H1 (cell line): ENCODE measurements around the gene TDG. TPM values are rescaled to one million over a fixed set of nuclear protein-coding genes. Genes with fewer than 3 reads are reported as not detected.

Source experiments
- CTCF ChIA-PET: fragments of 300-600 bp; sonication (Branson Sonifier 250); formaldehyde crosslinking; loops from one replicate; lab custom pipeline; 2021; ENCODE audit not compliant: partially characterized antibody; lab: Charles Lee
- POLR2A ChIA-PET: fragments of 300-600 bp; sonication (Branson Sonifier 250); formaldehyde crosslinking; loops from one replicate; lab custom pipeline; 2021; ENCODE audit warnings: inconsistent platforms; ENCODE audit not compliant: partially characterized antibody; lab: Charles Lee
- DNase-seq, 2 experiments: peaks; one replicate each; pipeline versions ENCODE4 v3.0.0 to v3.0.0-alpha.2; 2010 to 2022; ENCODE audit warnings: low spot score in 2 of 2, low read depth in 1 of 2, mixed read lengths in 1 of 2
- FAIRE-seq: peaks from 2 replicates; lab custom pipeline; 2011; peaks lifted over from hg19 to GRCh38; lab: Jason Lieb, UNC
- H2AFZ ChIP-seq: 2 replicates; pipeline ENCODE4 v1.8.1; 2012; ENCODE audit warnings: low read length, inconsistent platforms
- H2AK5ac ChIP-seq: 2 replicates; pipeline ENCODE4 v1.6.1; 2013; ENCODE audit warnings: low read depth, low read length
- H2BK120ac ChIP-seq: replicated peaks from 2 replicates; pipeline ENCODE3; 2013; ENCODE audit warnings: low read depth, low read length, inconsistent platforms
- H2BK12ac ChIP-seq: 2 replicates; pipeline ENCODE4 v1.6.1; 2013; ENCODE audit warnings: low read depth, low read length
- H2BK15ac ChIP-seq: 2 replicates; pipeline ENCODE4 v1.6.1; 2013; ENCODE audit warnings: low read length
- H2BK20ac ChIP-seq: 2 replicates; pipeline ENCODE4 v1.6.1; 2013; ENCODE audit warnings: low read length
- H2BK5ac ChIP-seq: 2 replicates; pipeline ENCODE4 v1.6.1; 2013; ENCODE audit warnings: low read depth, low read length
- H3K14ac ChIP-seq: 2 replicates; pipeline ENCODE4 v1.6.1; 2013; ENCODE audit warnings: inconsistent platforms; ENCODE audit not compliant: insufficient read length
- H3K18ac ChIP-seq: 2 replicates; pipeline ENCODE4 v1.6.1; 2013; ENCODE audit warnings: low read length; ENCODE audit errors: extremely low read depth
- H3K23ac ChIP-seq: 2 replicates; pipeline ENCODE4 v1.6.1; 2013; ENCODE audit warnings: inconsistent platforms; ENCODE audit not compliant: insufficient read length
- H3K23me2 ChIP-seq: 2 replicates; pipeline ENCODE4 v1.6.1; 2013; ENCODE audit warnings: low read depth, low read length
- H3K27ac ChIP-seq: 2 replicates; pipeline ENCODE4 v1.6.1; 2011; ENCODE audit warnings: low read depth, low read length, inconsistent platforms
- H3K27me3 ChIP-seq, 4 experiments: replicated peaks in 1 of 4; 1 replicate in 1 of 4; 2 replicates in 3 of 4; pipeline versions ENCODE4 v1.6.1 to v1.8.1; 2011 to 2013; ENCODE audit warnings: low read length in 3 of 4, mild to moderate bottlenecking in 3 of 4, inconsistent platforms in 2 of 4, mixed read lengths in 2 of 4, moderate library complexity in 1 of 4; ENCODE audit not compliant: control insufficient read depth in 3 of 4, insufficient read depth in 3 of 4; ENCODE audit errors: extremely low read depth in 1 of 4
- H3K36me3 ChIP-seq, 4 experiments: 2 replicates each; pipeline versions ENCODE4 v1.6.1 to v1.8.1; 2011 to 2013; ENCODE audit warnings: mild to moderate bottlenecking in 4 of 4, low read length in 3 of 4, moderate library complexity in 2 of 4, control low read depth in 1 of 4, inconsistent platforms in 1 of 4; ENCODE audit not compliant: insufficient read depth in 4 of 4, control insufficient read depth in 2 of 4
- H3K4ac ChIP-seq: replicated peaks from 2 replicates; pipeline ENCODE3; 2013; ENCODE audit warnings: low read length, low read depth, mixed read lengths, inconsistent platforms; ENCODE audit not compliant: insufficient read length
- H3K4me1 ChIP-seq, 4 experiments: replicated peaks in 1 of 4; 1 replicate in 1 of 4; 2 replicates in 3 of 4; pipeline versions ENCODE4 v1.6.1 to v1.8.1; 2011 to 2013; ENCODE audit warnings: low read length in 3 of 4, inconsistent platforms in 2 of 4, mixed read lengths in 1 of 4; ENCODE audit not compliant: insufficient read depth in 4 of 4, control insufficient read depth in 3 of 4
- H3K4me2 ChIP-seq, 2 experiments: 2 replicates each; pipeline versions ENCODE4 v1.6.1 to v1.8.1; 2011 to 2013; ENCODE audit warnings: low read depth in 2 of 2, low read length in 2 of 2, control low read depth in 1 of 2, inconsistent platforms in 1 of 2, mild to moderate bottlenecking in 1 of 2; ENCODE audit not compliant: insufficient read depth in 1 of 2
- H3K4me3 ChIP-seq, 4 experiments: fragments of 200-600, 300-600 bp in 1 of 4; sonication (generic), shearing (Covaris generic), sonication (Bioruptor Twin) in 1 of 4; 2 replicates each; pipeline versions ENCODE4 v1.5.1 to v1.8.1; 2011 to 2016; ENCODE audit warnings: low read length in 4 of 4, low read depth in 3 of 4, control low read depth in 2 of 4, inconsistent platforms in 2 of 4, mild to moderate bottlenecking in 2 of 4, mixed read lengths in 1 of 4, moderate library complexity in 1 of 4; ENCODE audit not compliant: insufficient read depth in 2 of 4; ENCODE audit errors: extremely low read depth in 1 of 4
- H3K56ac ChIP-seq: replicated peaks from 2 replicates; pipeline ENCODE3; 2013; ENCODE audit warnings: low read depth, mild to moderate bottlenecking, mixed read lengths, low read length, inconsistent platforms; ENCODE audit not compliant: insufficient read length
- H3K79me1 ChIP-seq: 2 replicates; pipeline ENCODE4 v1.6.1; 2013; ENCODE audit warnings: low read depth, low read length, control low read depth
- H3K79me2 ChIP-seq, 2 experiments: 2 replicates each; pipeline versions ENCODE4 v1.6.1 to v1.8.1; 2012 to 2013; ENCODE audit warnings: low read length in 2 of 2, mild to moderate bottlenecking in 2 of 2, inconsistent platforms in 1 of 2; ENCODE audit not compliant: insufficient read depth in 2 of 2, control insufficient read depth in 1 of 2
- H3K9ac ChIP-seq, 4 experiments: replicated peaks in 1 of 4; 1 replicate in 1 of 4; 2 replicates in 3 of 4; pipeline versions ENCODE4 v1.6.1 to v1.8.1; 2011 to 2013; ENCODE audit warnings: low read depth in 3 of 4, low read length in 3 of 4, control low read depth in 2 of 4, mild to moderate bottlenecking in 2 of 4, moderate library complexity in 2 of 4, inconsistent platforms in 1 of 4; ENCODE audit errors: extremely low read depth in 1 of 4
- H3K9me3 ChIP-seq, 2 experiments: 2 replicates each; pipeline versions ENCODE4 v1.6.1 to v1.8.1; 2012 to 2013; ENCODE audit warnings: mild to moderate bottlenecking in 2 of 2, moderate library complexity in 2 of 2, control low read depth in 1 of 2, inconsistent platforms in 1 of 2, low read depth in 1 of 2, low read length in 1 of 2, mixed read lengths in 1 of 2; ENCODE audit not compliant: insufficient read depth in 2 of 2
- H4K20me1 ChIP-seq, 2 experiments: replicated peaks in 1 of 2; 2 replicates each; pipeline versions ENCODE3 to v1.8.1; 2011 to 2013; ENCODE audit warnings: inconsistent platforms in 2 of 2, low read length in 2 of 2, mild to moderate bottlenecking in 1 of 2; ENCODE audit not compliant: insufficient read depth in 2 of 2, control insufficient read depth in 1 of 2
- H4K5ac ChIP-seq: 2 replicates; pipeline ENCODE4 v1.6.1; 2013; ENCODE audit warnings: low read length, low read depth, mixed read lengths, inconsistent platforms; ENCODE audit not compliant: insufficient read length
- H4K8ac ChIP-seq: 2 replicates; pipeline ENCODE4 v1.8.0; 2013; ENCODE audit warnings: mild to moderate bottlenecking, moderate library complexity, low read length, inconsistent platforms; ENCODE audit not compliant: insufficient read depth; ENCODE audit errors: extremely low read depth
- H4K91ac ChIP-seq: replicated peaks from 2 replicates; pipeline ENCODE3; 2013; ENCODE audit warnings: low read length, mixed read lengths, inconsistent platforms; ENCODE audit not compliant: insufficient read length
- POLR2AphosphoS5 ChIP-seq: IDR thresholded peaks from 2 replicates; pipeline ENCODE4 v1.6.1; 2011; ENCODE audit warnings: low read depth, low read length
- SIN3A ChIP-seq, 2 experiments: IDR thresholded peaks in 1 of 2; conservative IDR thresholded peaks in 1 of 2; 2 replicates each; pipeline ENCODE4 v1.6.1; 2011 to 2012; ENCODE audit warnings: low read length in 2 of 2, improper control_type of control experiment in 1 of 2, low read depth in 1 of 2, mild to moderate bottlenecking in 1 of 2
- WGBS, 2 experiments: shearing (Covaris generic) in 1 of 2; methylation state at CpG; one replicate each; pipeline versions ENCODE4 v1.1.6 to v1.1.7; 2013 to 2015; ENCODE audit warnings: low lambda C conversion rate in 2 of 2, mixed read lengths in 2 of 2, inconsistent platforms in 1 of 2, low coverage in 1 of 2, missing lambda C conversion rate in 1 of 2; ENCODE audit not compliant: insufficient replicate concordance in 2 of 2, insufficient coverage in 1 of 2, insufficient read length in 1 of 2; ENCODE audit errors: extremely low coverage in 1 of 2, missing lambda C conversion rate in 1 of 2; 5-methylcytosine and 5-hydroxymethylcytosine counted together
- polyA plus RNA-seq, 7 experiments: library from polyadenylated mRNA; depleted of rRNA in 3 of 7; stranded (reverse) in 5 of 7; unstranded in 2 of 7; fragments of >200 nt in 5 of 7; fragments of 200-250 nt in 2 of 7; gene quantifications; 1 replicate in 5 of 7; 2 replicates in 1 of 7; 4 replicates in 1 of 7; pipeline versions ENCODE4 v1.2.1 to v1.2.3, GENCODE V29; 2011 to 2013; ENCODE audit warnings: missing spikeins in 2 of 7, mixed read lengths in 2 of 7
- total RNA-seq: library from RNA; stranded (reverse); fragmentation: NEBNext Ultra II Directional; extraction: Animal tissue kit (Norgen Biotek cat#: 25700); gene quantifications from 2 replicates; pipeline ENCODE4 v1.2.1, GENCODE V29; 2021

The TDG gene
- total and polyA plus RNA-seq, 2 of the 8 experiments (the other 6 are each of a cell fraction or from before 2014, with no cell fraction given): 22.7 to 47.8 TPM

GRCh38 chr12:103947871-103948555 is 17.7 kb upstream of the TDG start:
- H3K27ac ChIP-seq: no peak overlapping the region

More at GRCh38 chr12:103947871-103948555, 17.7 kb upstream of the TDG start:
- Histone ChIP-seq H2AK5ac (no peak overlapping the region), H2BK15ac (no peak overlapping the region), H3K56ac (no peak overlapping the region), H3K79me1 (no peaks in the 10 kb centered on the region), H4K20me1 (peaks cover 2 to 9% of the 10 kb centered on the region in 2 experiments), H2BK12ac (no peak overlapping the region), H2BK120ac (no peak overlapping the region), H4K8ac (no peak overlapping the region), H3K79me2 (no peaks in the 10 kb centered on the region), H3K27me3 (no peaks in the 10 kb centered on the region), H3K4me1 (no peaks in the 10 kb centered on the region), H4K5ac (no peak overlapping the region), H3K23me2 (no peaks in the 10 kb centered on the region), H2BK20ac (no peak overlapping the region), H3K9ac (no peak overlapping the region), H4K91ac (no peak overlapping the region), H2BK5ac (no peak overlapping the region), H3K9me3 (no peaks in the 10 kb centered on the region), H3K36me3 (peaks cover 34 to 97% (median 68%) of the 10 kb centered on the region in 4 experiments), H3K4me3 (no peak overlapping the region), H3K14ac (no peak overlapping the region), H3K4me2 (no peak overlapping the region), H3K4ac (no peak overlapping the region), H3K23ac (no peak overlapping the region), H3K18ac (no peak overlapping the region), H2AFZ (no peak overlapping the region)
- CTCF ChIA-PET: no interaction called here
- no peak for FAIRE-seq
- POLR2A ChIA-PET: interaction anchor here (0.7 to 8.7 kb wide), 6 partner anchors 9 to 28 kb away, joined by 3 to 80 read pairs (median 8); partner anchors contain the start of genes HSP90B1 and TDG
- 92% methylated on average over 7 of the region's 7 CpGs; no CpG with 5 or more reads in 1 of the 2 experiments for WGBS, 2 experiments
- DNase-seq: no peak
- TF ChIP-seq POLR2AphosphoS5: 0 out of 2 replicates have a peak, but pooled peaks have one; percentile 14
- no peak for TF ChIP-seq SIN3A (conservative IDR thresholded peaks at IDR 0.05 in 1 of 2, IDR thresholded peaks at IDR 0.05 in 1 of 2; ENCODE audit: low read depth in 1 of 2, low read length in 2 of 2)
